NCI-H510A treated with DMSO at 0.1 percent for 48 hours (cell line): ENCODE measurements around the gene TCHP.
A peak's percentile ranks its signal among the peaks of the same experiment; 100 is the strongest.

Source experiments
- DNase-seq: peaks from one replicate; lab custom pipeline; 2025; lab: John Stamatoyannopoulos, UW

Gene TCHP

GRCh38 chr12:109961612-109962011 lies 61.5 kb downstream of the TCHP start:
- no peak for DNase-seq

GRCh38 chr12:109962398-109962797 lies 62.3 kb downstream of the TCHP start:
- DNase-seq = peak; percentile 5

GRCh38 chr12:109963330-109963729 lies 63.3 kb downstream of the TCHP start:
- DNase-seq = no peak

GRCh38 chr12:109963743-109964429 lies 63.8 kb downstream of the TCHP start:
- DNase-seq = no peak

DNA sequence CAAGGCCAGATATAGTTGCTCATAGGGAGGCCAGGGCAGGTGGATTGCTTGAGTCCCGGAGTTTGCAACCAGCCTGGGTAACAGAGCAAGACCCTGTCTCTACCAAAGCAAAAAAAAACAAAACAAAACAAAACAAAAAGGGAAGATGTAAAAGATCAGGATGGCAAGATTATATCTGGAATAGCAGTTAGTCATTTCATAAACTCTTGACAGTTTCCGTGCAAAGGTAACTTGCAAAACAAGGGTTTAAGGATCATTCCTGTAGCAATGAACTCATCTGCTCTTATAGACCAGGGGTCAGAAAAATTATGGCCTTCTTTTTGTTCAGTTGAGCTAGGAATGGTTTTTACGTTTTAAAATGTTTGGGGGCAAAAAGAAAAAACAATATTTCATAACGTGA lies 66.5 kb downstream of the TCHP start:
- no peak for DNase-seq

GRCh38 chr12:109967383-109968031 lies 67.4 kb downstream of the TCHP start:
- no peak for DNase-seq
